ENCODE results near the gene C1orf87.

The C1orf87 gene

GRCh38 chr1:60063561-60063960 lies 10.0 kb downstream of the C1orf87 start:
- DNase-seq (ENCODE audit: low read depth) = no peak

GRCh38 chr1:60059468-60059867 lies 14.1 kb downstream of the C1orf87 start:
- DNase-seq (ENCODE audit: low read depth) = no peak

- DNase-seq (ENCODE audit: low read depth) = no peak
These were observed 18.2 kb downstream of the C1orf87 start for GRCh38 chr1:60055336-60055735.

- DNase-seq (ENCODE audit: low read depth) = no peak
These were observed 19.2 kb downstream of the C1orf87 start for GRCh38 chr1:60054374-60054773.

GRCh38 chr1:60052601-60053000 lies 21.0 kb downstream of the C1orf87 start:
- DNase-seq (ENCODE audit: low read depth) = no peak

- no peak for DNase-seq (ENCODE audit: low read depth)
These were observed 22.4 kb downstream of the C1orf87 start for GRCh38 chr1:60051191-60051590.

- no peak for DNase-seq (ENCODE audit: low read depth)
These were observed 24.4 kb downstream of the C1orf87 start for GRCh38 chr1:60049188-60049587.

- DNase-seq (ENCODE audit: low read depth) = no peak
These were observed 28.7 kb downstream of the C1orf87 start for GRCh38 chr1:60044881-60045280.

- DNase-seq (ENCODE audit: low read depth) = no peak
These were observed 31.8 kb downstream of the C1orf87 start for GRCh38 chr1:60041783-60042182.

GRCh38 chr1:60037669-60038068 lies 35.9 kb downstream of the C1orf87 start:
- DNase-seq (ENCODE audit: low read depth) = no peak

GRCh38 chr1:60036856-60037460 lies 36.6 kb downstream of the C1orf87 start:
- DNase-seq (ENCODE audit: low read depth) = no peak

GRCh38 chr1:60035921-60036320 lies 37.6 kb downstream of the C1orf87 start:
- no peak for DNase-seq (ENCODE audit: low read depth)

- no peak for DNase-seq (ENCODE audit: low read depth)
These were observed 38.6 kb downstream of the C1orf87 start for GRCh38 chr1:60034999-60035398.

GRCh38 chr1:60033066-60033465 lies 40.5 kb downstream of the C1orf87 start:
- no peak for DNase-seq (ENCODE audit: low read depth)

GRCh38 chr1:60031146-60031545 lies 42.4 kb downstream of the C1orf87 start:
- DNase-seq (ENCODE audit: low read depth) = no peak

GRCh38 chr1:60025552-60025951 lies 48.0 kb downstream of the C1orf87 start:
- DNase-seq (ENCODE audit: low read depth) = no peak

GRCh38 chr1:60017508-60018205 lies 55.9 kb downstream of the C1orf87 start:
- no peak for DNase-seq (ENCODE audit: low read depth)

GRCh38 chr1:60010690-60011089 lies 62.9 kb downstream of the C1orf87 start:
- DNase-seq (ENCODE audit: low read depth) = no peak

GRCh38 chr1:60008500-60008899 lies 65.1 kb downstream of the C1orf87 start:
- DNase-seq (ENCODE audit: low read depth) = no peak

GRCh38 chr1:60000625-60001024 lies 72.9 kb downstream of the C1orf87 start:
- DNase-seq (ENCODE audit: low read depth) = no peak

GRCh38 chr1:59999746-60000145 lies 73.8 kb downstream of the C1orf87 start:
- DNase-seq (ENCODE audit: low read depth) = no peak

GRCh38 chr1:59999006-59999405 lies 74.6 kb downstream of the C1orf87 start:
- DNase-seq (ENCODE audit: low read depth) = no peak

- DNase-seq (ENCODE audit: low read depth) = no peak
These were observed 76.0 kb downstream of the C1orf87 start for GRCh38 chr1:59997479-59998115.

Measured in HS-5 (cell line).